Fibroblast of lung (primary cell): ENCODE data around the gene COX10. TPM values are rescaled to one million over a fixed set of nuclear protein-coding genes. Genes with fewer than 3 reads are reported as not detected.
"Not testable (repeated sequence)": the region's sequence is repeated elsewhere in the genome, so short reads cannot be mapped to it uniquely, and the experiment has no call there.

Experiments
- DNase-seq, 2 donors: peaks; one replicate each; pipeline versions ENCODE4 v3.0.0 to v3.0.0-alpha.2; 2010; ENCODE audit warnings: low read depth in 2 of 2
- H2AFZ ChIP-seq: 2 replicates; pipeline ENCODE4 v1.5.1; 2012; ENCODE audit warnings: low read length, control low read depth, inconsistent platforms
- H3K27ac ChIP-seq: 2 replicates; pipeline ENCODE4 v1.5.1; 2011; ENCODE audit warnings: low read length, control low read depth; ENCODE audit not compliant: insufficient read depth
- H3K27me3 ChIP-seq: 2 replicates; pipeline ENCODE4 v1.5.1; 2011; ENCODE audit warnings: mild to moderate bottlenecking, low read length; ENCODE audit not compliant: control insufficient read depth, insufficient read depth
- H3K36me3 ChIP-seq: 2 replicates; pipeline ENCODE4 v1.5.1; 2011; ENCODE audit warnings: low read length; ENCODE audit not compliant: control insufficient read depth, insufficient read depth
- H3K4me1 ChIP-seq: 2 replicates; pipeline ENCODE4 v1.5.1; 2011; ENCODE audit warnings: low read length; ENCODE audit not compliant: control insufficient read depth, insufficient read depth; ENCODE audit errors: extremely low read depth
- H3K4me2 ChIP-seq: 2 replicates; pipeline ENCODE4 v1.5.1; 2011; ENCODE audit warnings: low read length, control low read depth; ENCODE audit not compliant: insufficient read depth; ENCODE audit errors: extremely low read depth
- H3K4me3 ChIP-seq, 4 experiments: fragments of 200-600 bp in 1 of 4; sonication (generic) in 1 of 4; replicated peaks in 1 of 4; 2 replicates each; pipeline ENCODE4 v1.5.1; 2011 to 2016; ENCODE audit warnings: low read length in 4 of 4, low read depth in 3 of 4, mild to moderate bottlenecking in 3 of 4, control low read depth in 2 of 4, inconsistent platforms in 1 of 4, mixed read lengths in 1 of 4; ENCODE audit not compliant: insufficient read depth in 1 of 4; ENCODE audit errors: control extremely low read depth in 1 of 4
- H3K79me2 ChIP-seq: 2 replicates; pipeline ENCODE4 v1.5.1; 2012; ENCODE audit warnings: mild to moderate bottlenecking, low read length, inconsistent platforms; ENCODE audit not compliant: control insufficient read depth, insufficient read depth
- H3K9ac ChIP-seq: 2 replicates; pipeline ENCODE4 v1.5.1; 2011; ENCODE audit warnings: mild to moderate bottlenecking, low read length, control low read depth; ENCODE audit not compliant: insufficient read depth
- H3K9me3 ChIP-seq: 2 replicates; pipeline ENCODE4 v1.5.1; 2012; ENCODE audit warnings: low read depth, low read length; ENCODE audit not compliant: control insufficient read depth, insufficient read depth
- H4K20me1 ChIP-seq: 2 replicates; pipeline ENCODE4 v1.5.1; 2011; ENCODE audit warnings: low read length; ENCODE audit not compliant: control insufficient read depth, insufficient read depth; ENCODE audit errors: extremely low read depth
- polyA plus RNA-seq, 2 donors: library from polyadenylated mRNA; depleted of rRNA in 1 of 2; stranded (reverse) in 1 of 2; unstranded in 1 of 2; fragments of >200 nt; gene quantifications; 2 replicates each; pipeline ENCODE4 v1.2.1, GENCODE V29; 2011 to 2012; ENCODE audit warnings: missing spikeins in 1 of 2
- total RNA-seq: library from RNA; depleted of rRNA; stranded (reverse); fragments of >200 nt; gene quantifications from 2 replicates; pipeline ENCODE4 v1.2.1, GENCODE V29; 2014

The COX10 gene
- total and polyA plus RNA-seq, 2 donors (not counting 1 experiment from before 2014, with no cell fraction given): 10.6 to 12.5 TPM

DNA sequence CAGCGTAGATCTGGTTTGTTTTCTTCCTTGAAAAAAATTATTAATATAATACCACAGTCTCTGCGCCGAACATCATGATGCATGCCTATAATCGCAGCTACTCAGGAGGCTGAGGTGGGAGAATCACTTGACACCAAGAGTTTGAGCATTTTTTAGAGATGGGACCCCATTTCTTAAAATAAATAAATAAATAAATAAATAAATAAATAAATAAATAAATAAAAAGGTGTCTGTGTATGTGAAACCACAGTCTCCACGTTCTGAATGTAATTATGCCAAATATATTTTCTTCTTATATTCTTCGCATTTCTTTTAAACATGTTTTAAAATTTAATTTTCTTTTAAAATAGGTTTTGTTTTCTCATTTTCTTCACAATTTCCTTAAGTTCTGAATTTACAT lies 112.8 kb downstream of the COX10 start:
- H3K4me3 ChIP-seq, H2AFZ ChIP-seq, H4K20me1 ChIP-seq, H3K4me2 ChIP-seq, H3K9me3 ChIP-seq, H3K36me3 ChIP-seq, H3K27me3 ChIP-seq, H3K79me2 ChIP-seq, H3K27ac ChIP-seq, DNase-seq, H3K9ac ChIP-seq, H3K4me1 ChIP-seq: not testable (repeated sequence)

DNA sequence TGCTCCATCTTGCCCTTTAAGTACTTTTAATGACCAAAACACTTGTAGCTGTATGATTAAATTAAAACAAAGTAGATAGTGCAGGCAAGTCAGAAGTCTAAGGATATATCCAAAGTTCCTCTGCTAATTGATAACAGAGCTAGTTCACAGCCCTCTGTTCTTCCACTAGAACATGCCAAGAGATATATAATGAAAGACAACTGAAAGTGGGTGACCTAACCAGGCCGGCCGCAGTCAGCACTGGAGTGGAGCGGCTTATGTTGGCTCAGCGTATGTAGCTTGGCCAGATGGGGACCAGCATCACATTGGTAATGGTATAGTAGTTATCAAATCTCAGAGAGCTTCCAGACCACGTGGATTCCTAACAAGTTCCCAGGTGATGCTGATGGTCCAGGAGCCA lies 115.2 kb downstream of the COX10 start:
- not testable (repeated sequence) for H3K27me3 ChIP-seq, H3K79me2 ChIP-seq, H3K9me3 ChIP-seq, H3K27ac ChIP-seq, H3K4me3 ChIP-seq, H2AFZ ChIP-seq, H4K20me1 ChIP-seq, H3K4me2 ChIP-seq, DNase-seq, H3K9ac ChIP-seq, H3K36me3 ChIP-seq, H3K4me1 ChIP-seq

DNA sequence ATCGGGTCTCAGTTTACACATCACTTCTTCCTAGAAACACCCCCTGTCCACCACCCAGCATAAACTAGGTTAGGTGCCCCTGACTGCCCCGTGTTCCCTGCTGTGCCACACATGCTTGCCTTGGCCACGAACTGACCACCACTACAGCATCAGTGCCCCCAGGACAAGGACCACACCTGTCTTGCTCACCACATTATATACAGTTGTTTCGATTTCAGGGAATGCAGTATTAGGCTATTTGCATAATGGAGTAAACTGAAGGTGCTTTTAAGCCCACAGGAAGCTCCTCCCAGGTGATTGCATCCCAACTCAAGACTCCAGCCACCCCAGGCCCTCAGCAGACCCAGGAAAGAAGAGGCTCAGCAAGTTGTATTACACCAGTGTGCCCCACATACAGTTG lies 117.1 kb downstream of the COX10 start:
- H3K9ac ChIP-seq, H3K27me3 ChIP-seq, DNase-seq, H3K79me2 ChIP-seq, H3K9me3 ChIP-seq, H2AFZ ChIP-seq, H3K4me1 ChIP-seq, H3K36me3 ChIP-seq, H3K4me2 ChIP-seq, H4K20me1 ChIP-seq, H3K27ac ChIP-seq, H3K4me3 ChIP-seq: not testable (repeated sequence)

DNA sequence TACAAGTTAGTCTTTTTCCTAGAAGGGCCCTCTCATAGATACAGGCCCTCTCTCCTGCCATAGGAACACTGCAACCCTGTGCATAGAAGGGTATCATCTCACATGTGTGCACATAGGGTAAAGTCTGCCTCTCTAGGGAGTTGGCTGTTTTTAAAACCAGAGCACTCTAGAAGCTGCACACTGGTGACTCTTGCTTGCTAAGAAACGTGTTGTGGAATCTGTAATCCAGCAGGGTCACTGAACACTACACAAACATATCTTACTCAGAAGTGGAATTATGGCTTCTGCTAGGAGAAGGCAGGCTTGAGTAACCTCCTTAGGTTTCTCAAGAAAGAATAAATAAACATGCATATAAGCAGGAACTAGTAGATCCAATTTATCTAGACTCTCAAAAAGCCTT lies 121.5 kb downstream of the COX10 start:
- H3K4me3 ChIP-seq, H4K20me1 ChIP-seq, H3K9ac ChIP-seq, H3K4me1 ChIP-seq, H3K27me3 ChIP-seq, H3K4me2 ChIP-seq, H3K36me3 ChIP-seq, H3K9me3 ChIP-seq, H3K27ac ChIP-seq, H3K79me2 ChIP-seq, H2AFZ ChIP-seq: not testable (repeated sequence)
- peak in 1 of 2 donors; percentile 12 for DNase-seq

DNA sequence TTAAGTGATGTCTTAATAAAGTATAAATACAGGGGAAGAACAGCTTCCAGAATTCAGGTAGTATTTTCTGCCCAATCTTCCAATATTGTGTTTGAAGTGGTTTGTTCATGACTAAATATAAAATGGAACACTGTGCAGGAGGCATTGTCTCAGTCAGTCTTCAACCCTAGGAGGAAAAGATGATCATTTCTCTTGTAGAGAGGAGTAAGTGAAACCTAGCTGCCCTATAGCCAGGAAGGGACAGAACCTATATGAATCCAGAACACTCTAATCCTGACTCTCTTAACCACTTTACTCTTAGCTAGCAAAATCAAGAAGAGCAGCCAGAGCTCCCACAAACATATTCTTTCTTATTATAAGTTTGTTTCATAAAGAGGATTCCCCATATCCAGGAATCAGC lies 122.2 kb downstream of the COX10 start:
- not testable (repeated sequence) for H3K9me3 ChIP-seq, H3K4me2 ChIP-seq, H3K27me3 ChIP-seq, H3K4me1 ChIP-seq, H3K79me2 ChIP-seq, H3K4me3 ChIP-seq, H3K36me3 ChIP-seq, H4K20me1 ChIP-seq, H2AFZ ChIP-seq, DNase-seq, H3K27ac ChIP-seq, H3K9ac ChIP-seq

DNA sequence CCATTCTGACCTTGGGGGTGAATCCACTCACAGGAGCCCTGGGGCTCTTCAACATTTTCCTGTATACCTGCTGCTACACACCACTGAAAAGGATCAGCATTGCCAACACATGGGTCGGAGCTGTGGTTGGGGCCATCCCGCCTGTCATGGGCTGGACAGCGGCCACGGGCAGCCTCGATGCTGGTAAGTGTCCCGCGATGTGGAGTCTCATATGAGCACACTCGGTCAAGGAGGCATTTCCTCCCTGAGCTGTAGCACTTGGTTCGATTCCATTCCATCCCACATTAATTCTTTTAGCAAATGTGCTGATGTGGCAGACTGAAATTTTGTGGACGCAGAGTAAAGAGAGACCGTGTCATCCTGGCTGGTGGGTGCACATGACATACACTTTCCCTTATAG lies 122.7 kb downstream of the COX10 start:
- not testable (repeated sequence) for H4K20me1 ChIP-seq, H3K27me3 ChIP-seq, DNase-seq, H3K36me3 ChIP-seq, H3K4me1 ChIP-seq, H3K9me3 ChIP-seq, H3K4me2 ChIP-seq, H3K9ac ChIP-seq, H3K27ac ChIP-seq, H2AFZ ChIP-seq, H3K79me2 ChIP-seq, H3K4me3 ChIP-seq

DNA sequence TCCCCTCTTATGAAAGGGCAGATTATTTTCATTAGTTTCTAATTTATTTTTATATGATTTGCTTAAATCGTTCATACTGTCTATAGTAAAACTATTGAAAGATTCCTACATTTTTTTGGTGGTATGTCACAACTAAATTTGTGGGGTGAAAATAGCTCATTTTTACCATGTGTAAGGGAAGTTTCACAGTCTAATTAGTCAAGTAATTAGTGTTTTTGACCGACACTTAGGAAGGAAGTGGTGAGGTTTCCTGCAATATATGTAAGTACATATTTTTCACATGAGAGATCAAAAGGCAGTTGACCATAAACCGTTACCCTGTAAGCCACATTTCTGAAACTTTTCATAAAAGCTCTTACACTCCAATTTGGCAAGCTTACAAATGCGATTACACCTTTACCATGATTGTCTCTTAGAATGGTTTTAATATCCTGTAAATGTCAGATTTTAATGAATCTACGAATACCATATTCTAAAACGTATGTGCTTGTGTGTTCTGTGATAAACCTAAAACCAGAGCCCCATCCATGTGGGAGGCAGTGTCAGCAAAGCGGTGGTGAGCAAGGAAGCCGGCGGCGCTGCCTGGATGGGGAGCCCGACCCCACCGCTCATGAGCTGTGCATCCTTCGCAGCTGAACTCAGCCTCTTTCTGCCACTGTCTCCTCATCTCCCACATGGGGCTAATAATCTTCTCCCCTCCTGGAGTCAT lies 123.5 kb downstream of the COX10 start:
- not testable (repeated sequence) for H3K79me2 ChIP-seq, H3K4me3 ChIP-seq, H3K4me1 ChIP-seq, H3K4me2 ChIP-seq, H3K27me3 ChIP-seq, DNase-seq, H3K27ac ChIP-seq, H2AFZ ChIP-seq, H3K36me3 ChIP-seq, H3K9me3 ChIP-seq, H3K9ac ChIP-seq, H4K20me1 ChIP-seq
